GM12872 (cell line): Measurements from ENCODE around the gene KIAA2012.
A peak's percentile ranks its signal among the peaks of the same experiment; 100 is the strongest.

Experiments
- CTCF ChIP-seq: IDR thresholded peaks from 3 replicates; pipeline ENCODE4 v1.5.1; 2011; ENCODE audit warnings: low read depth, mild to moderate bottlenecking, low read length, moderate library complexity; ENCODE audit not compliant: insufficient read depth

Gene KIAA2012

GRCh38 chr2:202204855-202205254 lies 131.8 kb downstream of the KIAA2012 start:
- no peak for TF ChIP-seq CTCF

GRCh38 chr2:202208526-202208925 lies 135.5 kb downstream of the KIAA2012 start:
- no peak for TF ChIP-seq CTCF

- no peak for TF ChIP-seq CTCF
Observed at GRCh38 chr2:202215179-202215578, 142.1 kb downstream of the KIAA2012 start.

GRCh38 chr2:202221873-202222272 lies 148.8 kb downstream of the KIAA2012 start:
- TF ChIP-seq CTCF, result no peak

- 0 out of 3 replicates have a peak, but pooled peaks have one; percentile 9 for TF ChIP-seq CTCF
Observed at GRCh38 chr2:202237787-202238233, 164.8 kb downstream of the KIAA2012 start.

GRCh38 chr2:202238234-202239197 lies 165.5 kb downstream of the KIAA2012 start, which contains the start of gene SUMO1:
TSS of gene SUMO1 (minus strand) at chr2:202238597. CDS start at chr2:202238451, 146 bp downstream.
- no peak for TF ChIP-seq CTCF

- no peak for TF ChIP-seq CTCF
Observed at GRCh38 chr2:202249521-202250253, 176.6 kb downstream of the KIAA2012 start.
